Astrocyte of the cerebellum (primary cell): Measurements from ENCODE around the gene ZNF423.

Experiments used
- DNase-seq: peaks from one replicate; pipeline ENCODE4 v3.0.0-alpha.2; 2011; ENCODE audit warnings: low read depth
- H3K4me3 ChIP-seq: 2 replicates; pipeline ENCODE4 v1.5.1; 2011; ENCODE audit warnings: mild to moderate bottlenecking, low read depth, low read length, moderate library complexity
- in situ Hi-C: cut with HindIII; loops from 2 replicates; pipeline ENCODE4 v1.10.0; 2017; ENCODE audit warnings: low sequenced_read_pairs
- TF ChIP-seq, protein P1 (sequence below): IDR thresholded peaks from 2 replicates; pipeline ENCODE4 v1.5.1; 2012; ENCODE audit warnings: low read length, low read depth, moderate library complexity, mild to moderate bottlenecking; ENCODE audit errors: missing control alignments

The ZNF423 gene

DNA sequence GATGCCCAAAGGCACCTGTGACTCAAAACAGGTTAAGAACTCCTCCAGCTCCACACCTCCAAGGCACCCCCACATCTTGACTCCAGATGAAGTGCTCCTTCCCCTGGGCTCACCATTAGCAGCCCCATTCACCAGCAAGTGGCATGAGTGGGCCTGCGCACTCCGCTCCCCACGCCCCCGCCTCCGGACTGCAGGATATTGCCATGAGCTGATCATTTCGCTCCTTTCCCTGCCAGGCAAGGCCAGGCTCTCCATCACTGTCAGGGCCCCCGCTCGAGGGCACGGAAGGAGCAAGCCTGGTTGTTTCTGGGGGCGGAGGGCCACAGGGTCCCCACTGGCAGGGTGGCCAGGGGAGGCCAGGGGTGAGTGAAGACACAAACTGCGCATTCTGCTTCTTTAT is 69.9 kb downstream of the ZNF423 start:
- TF ChIP-seq, protein P1, sequence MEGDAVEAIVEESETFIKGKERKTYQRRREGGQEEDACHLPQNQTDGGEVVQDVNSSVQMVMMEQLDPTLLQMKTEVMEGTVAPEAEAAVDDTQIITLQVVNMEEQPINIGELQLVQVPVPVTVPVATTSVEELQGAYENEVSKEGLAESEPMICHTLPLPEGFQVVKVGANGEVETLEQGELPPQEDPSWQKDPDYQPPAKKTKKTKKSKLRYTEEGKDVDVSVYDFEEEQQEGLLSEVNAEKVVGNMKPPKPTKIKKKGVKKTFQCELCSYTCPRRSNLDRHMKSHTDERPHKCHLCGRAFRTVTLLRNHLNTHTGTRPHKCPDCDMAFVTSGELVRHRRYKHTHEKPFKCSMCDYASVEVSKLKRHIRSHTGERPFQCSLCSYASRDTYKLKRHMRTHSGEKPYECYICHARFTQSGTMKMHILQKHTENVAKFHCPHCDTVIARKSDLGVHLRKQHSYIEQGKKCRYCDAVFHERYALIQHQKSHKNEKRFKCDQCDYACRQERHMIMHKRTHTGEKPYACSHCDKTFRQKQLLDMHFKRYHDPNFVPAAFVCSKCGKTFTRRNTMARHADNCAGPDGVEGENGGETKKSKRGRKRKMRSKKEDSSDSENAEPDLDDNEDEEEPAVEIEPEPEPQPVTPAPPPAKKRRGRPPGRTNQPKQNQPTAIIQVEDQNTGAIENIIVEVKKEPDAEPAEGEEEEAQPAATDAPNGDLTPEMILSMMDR: no peak
- no peak for DNase-seq
- no peak overlapping the region for H3K4me3 ChIP-seq
- in situ Hi-C loops: no loop called here

DNA sequence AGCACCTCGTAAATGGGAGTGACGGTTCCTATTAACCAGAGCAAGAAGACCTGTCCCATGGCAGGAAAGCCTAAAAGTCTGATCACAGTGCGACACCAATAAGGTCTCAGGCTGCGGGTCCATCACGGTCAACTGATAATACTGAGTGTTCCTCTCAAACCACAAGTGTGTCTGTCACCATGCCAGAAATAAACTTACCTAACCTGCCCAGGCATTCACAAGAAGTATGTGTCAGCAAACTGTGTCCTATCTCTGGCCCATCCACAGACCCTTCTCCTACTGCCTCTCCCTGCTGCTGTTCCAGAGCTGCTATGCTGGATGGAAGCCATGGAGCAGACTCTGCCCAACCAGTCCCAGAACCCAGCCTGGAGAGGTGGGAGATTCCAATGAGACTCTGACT is 73.5 kb downstream of the ZNF423 start:
- H3K4me3 ChIP-seq: no peak overlapping the region
- TF ChIP-seq, protein P1: no peak
- DNase-seq: no peak
- in situ Hi-C loops: no loop called here

DNA sequence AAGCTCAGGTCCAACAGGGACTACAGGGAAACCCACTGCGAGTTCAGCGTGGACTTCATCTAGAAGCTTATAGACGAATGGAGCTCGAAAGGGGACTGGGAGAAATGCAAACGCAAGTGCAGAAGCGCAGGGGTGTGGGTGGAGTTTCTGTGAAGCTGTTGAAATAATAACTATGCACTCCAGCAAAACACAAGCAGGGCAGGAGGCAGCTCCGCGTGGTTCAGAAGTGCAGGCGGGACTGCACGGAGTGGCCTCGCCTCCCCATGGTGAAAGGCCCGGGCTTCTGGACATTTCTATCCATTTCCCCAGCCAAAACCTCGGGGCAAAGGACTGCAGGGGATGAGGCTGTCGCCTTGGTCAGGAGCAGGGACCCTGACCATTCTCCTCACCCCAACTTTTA is 74.5 kb downstream of the ZNF423 start:
- no peak overlapping the region for H3K4me3 ChIP-seq
- no peak for DNase-seq
- in situ Hi-C loops: no loop called here

DNA sequence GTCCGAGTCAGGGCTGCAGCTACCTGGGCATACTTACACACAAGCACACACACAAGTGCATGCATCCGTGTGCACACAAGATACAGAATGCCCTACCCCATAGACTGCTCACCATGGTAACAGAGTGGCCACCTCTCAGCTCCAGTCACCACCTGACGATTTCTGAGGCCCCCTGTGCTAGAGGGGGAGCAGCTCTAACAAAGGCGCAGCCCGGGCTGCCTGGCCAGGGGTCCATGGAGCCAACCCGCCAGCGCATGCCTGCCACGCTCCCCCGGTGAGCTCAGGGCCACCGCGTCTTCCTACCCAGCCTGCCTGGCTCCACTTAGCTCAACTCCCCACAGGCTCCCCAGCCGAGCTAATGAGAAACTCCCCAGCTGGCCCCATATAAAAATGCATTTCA is 75.5 kb downstream of the ZNF423 start:
- no peak overlapping the region for H3K4me3 ChIP-seq
- no peak for DNase-seq
- TF ChIP-seq, protein P1: no peak
- in situ Hi-C loops: no loop called here

More for the DNA sequence above, 74.5 kb downstream of the ZNF423 start:
- TF ChIP-seq, protein P1: no peak

DNA sequence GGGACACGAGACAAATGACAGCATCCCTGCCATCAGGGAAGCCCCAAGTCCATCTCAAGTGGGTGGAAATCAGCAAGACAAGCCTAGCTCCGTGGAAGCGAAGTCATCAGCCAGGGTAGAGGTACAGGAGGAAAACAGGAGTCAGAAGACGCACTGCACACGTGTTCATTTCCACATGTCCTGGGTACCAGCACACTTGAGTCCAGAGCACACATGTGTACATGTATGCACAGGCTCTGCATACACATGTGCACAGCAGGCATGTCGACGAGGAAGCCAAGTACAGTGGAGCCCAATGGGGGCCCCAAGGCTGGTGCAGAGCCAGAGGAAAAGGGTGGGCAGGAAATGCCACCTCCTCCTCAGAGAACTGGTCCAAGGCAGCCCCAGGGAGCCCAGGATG is 75.9 kb downstream of the ZNF423 start:
- in situ Hi-C loops: no loop called here
- TF ChIP-seq, protein P1: no peak
- no peak for DNase-seq
- H3K4me3 ChIP-seq: no peak overlapping the region

DNA sequence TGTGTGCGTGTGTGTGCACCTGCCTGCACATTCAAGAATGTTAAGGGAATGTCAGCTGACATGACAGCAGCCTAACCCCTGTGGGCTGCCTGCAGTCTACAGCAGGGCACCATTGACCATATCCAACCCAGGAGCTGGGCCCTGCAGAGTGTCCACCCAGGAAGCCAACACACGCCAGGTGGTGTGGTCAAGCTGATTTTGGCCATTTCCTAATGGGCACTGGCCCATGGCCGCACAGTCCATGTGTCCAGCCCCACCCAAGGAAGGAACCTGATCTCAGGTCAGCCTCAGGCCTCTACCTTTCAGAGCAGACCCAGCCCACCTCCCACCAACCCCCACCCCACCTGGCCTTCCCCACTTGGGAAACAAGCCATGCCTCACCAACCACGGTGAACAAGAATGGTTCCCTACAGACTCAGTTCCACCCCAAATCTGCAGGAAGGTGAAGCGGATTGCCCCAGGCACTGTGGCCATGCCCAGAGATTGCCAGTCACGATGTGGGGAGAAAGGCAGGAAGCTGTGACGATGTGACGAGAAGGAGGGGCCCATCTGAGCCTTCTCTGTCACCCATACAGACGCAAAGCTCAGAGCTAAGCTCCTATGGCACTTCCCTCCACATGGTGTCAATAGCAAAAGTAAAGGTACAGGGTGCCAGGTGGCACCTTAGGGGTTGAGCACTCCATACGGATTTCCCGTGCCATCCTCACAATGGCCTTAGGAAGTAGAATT is 77.5 kb downstream of the ZNF423 start:
- no peak for DNase-seq
- H3K4me3 ChIP-seq: no peak overlapping the region
- TF ChIP-seq, protein P1: no peak
- in situ Hi-C loops: no loop called here
